Endothelial cell of umbilical vein (primary cell): ENCODE data around the gene MAMSTR. TPM values are rescaled to one million over a fixed set of nuclear protein-coding genes. Genes with fewer than 3 reads are reported as not detected.

Experiments used
- BruUV-seq: library from RNA; stranded (reverse); fragments of 400-500 nt; replicated peaks from 2 replicates; lab custom pipeline; 2021; lab: Mats Ljungman, UMichigan
- CTCF ChIA-PET: fragments of 300-600, 350-600 bp; sonication (Branson Sonifier 250); formaldehyde crosslinking; loops from one replicate; lab custom pipeline; 2021; ENCODE audit warnings: antibody characterized with exemption, inconsistent platforms; lab: Charles Lee
- POLR2A ChIA-PET: fragments of 300-600, 350-600 bp; sonication (Branson Sonifier 250); formaldehyde crosslinking; loops from one replicate; lab custom pipeline; 2021; ENCODE audit warnings: antibody characterized with exemption, inconsistent platforms; lab: Charles Lee
- DNase-seq: peaks from one replicate; pipeline ENCODE4 v3.0.0-alpha.2; 2011; ENCODE audit warnings: low read depth, low spot score
- FAIRE-seq: peaks from 2 replicates; lab custom pipeline; 2011; peaks lifted over from hg19 to GRCh38; lab: Jason Lieb, UNC
- H2AFZ ChIP-seq: 2 replicates; pipeline ENCODE4 v1.6.0; 2012; ENCODE audit warnings: low read depth, low read length, control low read depth, inconsistent platforms
- H3K27ac ChIP-seq: 2 replicates; pipeline ENCODE4 v1.5.1; 2011; ENCODE audit warnings: low read depth, mild to moderate bottlenecking, control low read depth, low read length, moderate library complexity; ENCODE audit not compliant: insufficient read depth
- H3K27me3 ChIP-seq, 2 experiments: 2 replicates each; pipeline versions ENCODE4 v1.6.0 to v1.6.1; 2011; ENCODE audit warnings: low read length in 2 of 2, mixed read lengths in 1 of 2; ENCODE audit not compliant: control insufficient read depth in 2 of 2, insufficient read depth in 2 of 2
- H3K36me3 ChIP-seq, 2 experiments: 2 replicates in 1 of 2; 3 replicates in 1 of 2; pipeline ENCODE4 v1.5.1; 2011; ENCODE audit warnings: low read length in 2 of 2, mild to moderate bottlenecking in 1 of 2, moderate library complexity in 1 of 2; ENCODE audit not compliant: control insufficient read depth in 2 of 2, insufficient read depth in 2 of 2; ENCODE audit errors: extremely low read depth in 1 of 2
- H3K4me1 ChIP-seq: 3 replicates; pipeline ENCODE4 v1.5.1; 2011; ENCODE audit warnings: mild to moderate bottlenecking, low read length; ENCODE audit not compliant: control insufficient read depth, insufficient read depth; ENCODE audit errors: extremely low read depth
- H3K4me2 ChIP-seq: 2 replicates; pipeline ENCODE4 v1.6.1; 2011; ENCODE audit warnings: low read length, control low read depth, mixed read lengths; ENCODE audit not compliant: insufficient read depth
- H3K4me3 ChIP-seq, 3 experiments: fragments of 200-600 bp in 1 of 3; sonication (generic), shearing (Covaris generic) in 1 of 3; replicated peaks in 1 of 3; 2 replicates each; pipeline ENCODE4 v1.5.1; 2011 to 2016; ENCODE audit warnings: control low read depth in 3 of 3, low read length in 3 of 3, mild to moderate bottlenecking in 2 of 3, inconsistent platforms in 1 of 3, low read depth in 1 of 3, moderate library complexity in 1 of 3; ENCODE audit not compliant: insufficient read depth in 1 of 3
- H3K79me2 ChIP-seq: 2 replicates; pipeline ENCODE4 v1.6.0; 2012; ENCODE audit warnings: low read length, inconsistent platforms; ENCODE audit not compliant: control insufficient read depth, insufficient read depth
- H3K9ac ChIP-seq: replicated peaks from 2 replicates; pipeline ENCODE3; 2011; ENCODE audit warnings: low read length, control low read depth; ENCODE audit not compliant: insufficient read depth; ENCODE audit errors: extremely low read depth
- H3K9me1 ChIP-seq: replicated peaks from 3 replicates; pipeline ENCODE4 v1.6.0; 2011; ENCODE audit warnings: mild to moderate bottlenecking, low read length; ENCODE audit not compliant: control insufficient read depth, insufficient read depth; ENCODE audit errors: extremely low read depth
- H3K9me3 ChIP-seq: replicated peaks from 2 replicates; pipeline ENCODE4 v1.5.1; 2012; ENCODE audit warnings: low read length, inconsistent platforms; ENCODE audit not compliant: control insufficient read depth, insufficient read depth
- H4K20me1 ChIP-seq: replicated peaks from 2 replicates; pipeline ENCODE3; 2011; ENCODE audit warnings: mild to moderate bottlenecking, low read length; ENCODE audit not compliant: control insufficient read depth, insufficient read depth; ENCODE audit errors: extremely low read depth
- CTCF ChIP-seq, 2 donors: IDR thresholded peaks; 1 replicate in 1 of 2; 2 replicates in 1 of 2; pipeline ENCODE4 v1.5.1; 2011; ENCODE audit warnings: low read length in 2 of 2, mild to moderate bottlenecking in 2 of 2, moderate library complexity in 2 of 2, control low read depth in 1 of 2, inconsistent platforms in 1 of 2, low read depth in 1 of 2; ENCODE audit not compliant: insufficient read depth in 1 of 2; ENCODE audit errors: extremely low read depth in 1 of 2
- EZH2 ChIP-seq: IDR thresholded peaks from 2 replicates; pipeline ENCODE4 v1.6.1; 2012; ENCODE audit warnings: borderline replicate concordance, low read depth, mild to moderate bottlenecking, moderate library complexity, low read length, inconsistent platforms; ENCODE audit not compliant: severe bottlenecking
- FOS ChIP-seq: IDR thresholded peaks from 2 replicates; pipeline ENCODE4 v1.6.1; 2011; ENCODE audit warnings: mild to moderate bottlenecking, low read length, moderate library complexity, borderline replicate concordance; ENCODE audit not compliant: insufficient read depth
- GATA2 ChIP-seq: IDR thresholded peaks from 2 replicates; pipeline ENCODE4 v1.7.0; 2011; ENCODE audit warnings: low read depth, mild to moderate bottlenecking, moderate library complexity, mixed read lengths, low read length; ENCODE audit not compliant: insufficient read length, insufficient read depth
- MAX ChIP-seq: IDR thresholded peaks from 2 replicates; pipeline ENCODE4 v1.6.1; 2011; ENCODE audit not compliant: insufficient read depth, insufficient read length
- POLR2A ChIP-seq: IDR thresholded peaks from 2 replicates; pipeline ENCODE4 v1.6.1; 2012; ENCODE audit warnings: low read depth, mild to moderate bottlenecking, control low read depth, low read length
- POLR2AphosphoS5 ChIP-seq: IDR thresholded peaks from 2 replicates; pipeline ENCODE4 v1.6.1; 2012; ENCODE audit warnings: low read depth, mild to moderate bottlenecking, control low read depth, low read length, moderate library complexity; ENCODE audit not compliant: insufficient read depth
- dilution Hi-C: fragments of 300-500 bp; cut with MboI; formaldehyde crosslinking; loops from one replicate; pipeline ENCODE4 v1.15.0; 2019; ENCODE audit warnings: low sequenced_read_pairs; ENCODE audit not compliant: extremely low pct_ligation_motif_present
- intact Hi-C: fragments of 100-400 bp; cut with micrococcal nuclease; formaldehyde crosslinking; loops from one replicate; pipeline ENCODE4 v1.10.0; 2022
- polyA plus RNA-seq, 4 experiments: library from polyadenylated mRNA; depleted of rRNA in 3 of 4; stranded (reverse) in 3 of 4; unstranded in 1 of 4; fragments of >200 nt; gene quantifications; 2 replicates each; pipeline versions ENCODE4 v1.2.1 to v1.2.3, GENCODE V29; 2011 to 2012; ENCODE audit warnings: missing spikeins in 1 of 4
- total RNA-seq: library from RNA; stranded (reverse); gene quantifications from 2 replicates; pipeline ENCODE4 v1.2.3, GENCODE V29; 2021

Gene MAMSTR
- total and polyA plus RNA-seq, 2 donors (not counting 3 experiments of a cell fraction or from before 2014, with no cell fraction given) = 0.57 to 0.84 TPM

- no TSS peak for BruUV-seq
- H3K9me3 ChIP-seq = no peaks in the 10 kb centered on the region
- H3K9ac ChIP-seq = no peak overlapping the region
- H3K9me1 ChIP-seq = no peaks in the 10 kb centered on the region
- intact Hi-C loops (loop anchor here (5.0 kb wide), 1 partner anchor 100 kb away; the partner anchor contains the start of gene HSD17B14), dilution Hi-C loops (no loop called here)
- H3K4me3 ChIP-seq = no peak overlapping the region
- peaks cover 24% of the 10 kb centered on the region for H3K4me1 ChIP-seq
- no peak for TF ChIP-seq GATA2
- no peak for TF ChIP-seq POLR2A
- TF ChIP-seq MAX = no peak
- TF ChIP-seq CTCF (IDR thresholded peaks at IDR 0.05; ENCODE audit: extremely low read depth in 1 of 2, insufficient read depth in 1 of 2, low read depth in 1 of 2, low read length in 2 of 2) = no peak
- no peak for TF ChIP-seq POLR2AphosphoS5
- no peak for TF ChIP-seq FOS
- TF ChIP-seq EZH2 = no peak
- peaks cover 6% of the 10 kb centered on the region for H4K20me1 ChIP-seq
- DNase-seq (peak; percentile 41), FAIRE-seq (peak; percentile 59)
- POLR2A ChIA-PET = no interaction called here
- peaks cover 8 to 19% of the 10 kb centered on the region in 2 experiments for H3K36me3 ChIP-seq
- H3K27me3 ChIP-seq = no peaks in the 10 kb centered on the region
- H3K27ac ChIP-seq = no peak overlapping the region
- peaks cover 43% of the 10 kb centered on the region for H3K79me2 ChIP-seq
- CTCF ChIA-PET = interaction anchor here (0.6 to 3.5 kb wide), 4 partner anchors 10 to 92 kb away, joined by 3 to 54 read pairs (median 12); partner anchors contain the start of genes CA11 and IZUMO1
- H2AFZ ChIP-seq = no peak overlapping the region
- peak overlapping the region; percentile 94 for H3K4me2 ChIP-seq
Measured at GRCh38 chr19:48737360-48737998, 18.0 kb upstream of the MAMSTR start.
